HepG2 (cell line): ENCODE measurements around the gene DDN. TPM values are rescaled to one million over a fixed set of nuclear protein-coding genes. Genes with fewer than 3 reads are reported as not detected.

Source experiments
- ATAC-seq: fragments of 200-7000 bp; cut with Tn5 transposase; 3 replicates; pipeline ENCODE4 v1.9.1; 2020; ENCODE audit warnings: mild to moderate bottlenecking, moderate library complexity
- BruUV-seq: library from RNA; stranded (reverse); fragments of 400-500 nt; replicated peaks from 2 replicates; lab custom pipeline; 2021; lab: Mats Ljungman, UMichigan
- CTCF ChIA-PET: fragments of 300-600 bp; formaldehyde crosslinking; extraction: SDS; loops from one replicate; lab custom pipeline; 2021; ENCODE audit warnings: low total read pairs, inconsistent platforms, low intra/inter-chr PET ratio; lab: Yijun Ruan, JAX
- POLR2A ChIA-PET: fragments of 350-600 bp; sonication (Branson Sonifier 250); formaldehyde crosslinking; loops from one replicate; lab custom pipeline; 2020; ENCODE audit warnings: antibody characterized with exemption, inconsistent platforms; lab: Yijun Ruan, JAX
- DNase-seq: peaks from one replicate; pipeline ENCODE4 v3.0.0-alpha.2; 2015; ENCODE audit warnings: low spot score
- FAIRE-seq: peaks from 3 replicates; lab custom pipeline; 2011; peaks lifted over from hg19 to GRCh38; lab: Jason Lieb, UNC
- H2AFZ ChIP-seq: one replicate; pipeline ENCODE4 v1.6.1; 2011; ENCODE audit warnings: low read length, inconsistent platforms
- H3K27ac ChIP-seq: fragments of 300-600 bp; 3 replicates; pipeline ENCODE4 v1.8.0; 2011; ENCODE audit warnings: mixed run types, mild to moderate bottlenecking, mixed read lengths, low read length, inconsistent platforms; ENCODE audit not compliant: insufficient read depth; ENCODE audit errors: extremely low read length
- H3K27me3 ChIP-seq, 2 experiments: fragments of 200-600 bp in 1 of 2; 2 replicates in 1 of 2; 3 replicates in 1 of 2; pipeline versions ENCODE4 v1.6.0 to v1.8.0; 2011; ENCODE audit warnings: low read length in 2 of 2, mild to moderate bottlenecking in 2 of 2, moderate library complexity in 2 of 2, inconsistent platforms in 1 of 2; ENCODE audit not compliant: insufficient read depth in 2 of 2, control insufficient read depth in 1 of 2
- H3K36me3 ChIP-seq, 2 experiments: fragments of 200-600 bp in 1 of 2; replicated peaks in 1 of 2; 2 replicates in 1 of 2; 3 replicates in 1 of 2; pipeline versions ENCODE4 v1.5.1 to v1.8.0; 2011; ENCODE audit warnings: low read length in 2 of 2, inconsistent platforms in 1 of 2; ENCODE audit not compliant: insufficient read depth in 2 of 2, control insufficient read depth in 1 of 2
- H3K4me1 ChIP-seq: 2 replicates; pipeline ENCODE4 v1.5.1; 2012; ENCODE audit warnings: low read length, inconsistent platforms; ENCODE audit not compliant: insufficient read depth
- H3K4me2 ChIP-seq: 2 replicates; pipeline ENCODE4 v1.6.0; 2011; ENCODE audit warnings: low read depth, low read length, inconsistent platforms
- H3K4me3 ChIP-seq, 3 experiments: fragments of 200-600 bp in 1 of 3; sonication (generic), shearing (Covaris generic) in 1 of 3; replicated peaks in 1 of 3; 2 replicates each; pipeline ENCODE4 v1.5.1; 2011 to 2016; ENCODE audit warnings: low read length in 3 of 3, inconsistent platforms in 2 of 3, low read depth in 2 of 3, mild to moderate bottlenecking in 2 of 3, control low read depth in 1 of 3, mixed read lengths in 1 of 3; ENCODE audit not compliant: insufficient read depth in 1 of 3
- H3K79me2 ChIP-seq: one replicate; pipeline ENCODE4 v1.6.1; 2011; ENCODE audit warnings: low read length, inconsistent platforms; ENCODE audit not compliant: insufficient read depth
- H3K9ac ChIP-seq: 2 replicates; pipeline ENCODE4 v1.6.0; 2011; ENCODE audit warnings: mild to moderate bottlenecking, low read depth, low read length, inconsistent platforms; ENCODE audit not compliant: insufficient read depth
- H3K9me3 ChIP-seq: 2 replicates; pipeline ENCODE4 v1.5.1; 2012; ENCODE audit warnings: mild to moderate bottlenecking, low read length
- H4K20me1 ChIP-seq: 2 replicates; pipeline ENCODE4 v1.6.0; 2011; ENCODE audit warnings: inconsistent platforms, mild to moderate bottlenecking, low read length, moderate library complexity; ENCODE audit not compliant: insufficient read depth
- ARID3A ChIP-seq: IDR thresholded peaks from 2 replicates; pipeline ENCODE4 v1.6.1; 2012; ENCODE audit warnings: low read depth, low read length, improper control_type of control experiment
- CEBPG ChIP-seq: IDR thresholded peaks from 2 replicates; pipeline ENCODE4 v1.6.1; 2016
- DNMT3B ChIP-seq: conservative IDR thresholded peaks from 2 replicates; pipeline ENCODE4 v1.6.1; 2016; ENCODE audit warnings: missing biosample characterization, control low read depth
- HOXA5 ChIP-seq: sonication (generic); formaldehyde crosslinking; IDR thresholded peaks from 2 replicates; pipeline ENCODE4 v1.4.0; 2020; ENCODE audit warnings: missing genetic modification reagents
- KDM4B ChIP-seq: sonication (generic); formaldehyde crosslinking; IDR thresholded peaks from 2 replicates; pipeline ENCODE4 v1.4.0; 2020; ENCODE audit warnings: missing genetic modification reagents
- KDM5B ChIP-seq: sonication (generic); formaldehyde crosslinking; IDR thresholded peaks from 2 replicates; pipeline ENCODE4 v1.4.0; 2020; ENCODE audit warnings: missing genetic modification reagents, mild to moderate bottlenecking, borderline replicate concordance
- KLF11 ChIP-seq: IDR thresholded peaks from 2 replicates; pipeline ENCODE4 v1.6.1; 2016; ENCODE audit warnings: missing compliant biosample characterization
- SMAD1 ChIP-seq: sonication (generic); formaldehyde crosslinking; IDR thresholded peaks from 2 replicates; pipeline ENCODE4 v1.4.0; 2020; ENCODE audit warnings: missing genetic modification reagents, low read depth, mild to moderate bottlenecking, borderline replicate concordance
- ZBTB40 ChIP-seq, 2 experiments: fragments of 450-650 bp in 1 of 2; sonication (generic) in 1 of 2; formaldehyde crosslinking in 1 of 2; IDR thresholded peaks; 2 replicates each; pipeline versions ENCODE4 v1.6.1 to v1.8.0; 2016 to 2022; ENCODE audit warnings: antibody characterized with exemption in 1 of 2, mild to moderate bottlenecking in 1 of 2, missing genetic modification reagents in 1 of 2
- ZNF367 ChIP-seq: sonication (generic); formaldehyde crosslinking; IDR thresholded peaks from 2 replicates; pipeline ENCODE4 v1.4.0; 2020; ENCODE audit warnings: missing genetic modification reagents, borderline replicate concordance
- ZNF850 ChIP-seq: sonication (generic); formaldehyde crosslinking; conservative IDR thresholded peaks from 2 replicates; pipeline ENCODE4 v1.9.0; 2021; ENCODE audit warnings: mild to moderate bottlenecking, missing genetic modification reagents
- ZUFSP ChIP-seq: sonication (generic); formaldehyde crosslinking; IDR thresholded peaks from 2 replicates; pipeline ENCODE4 v1.9.0; 2021; ENCODE audit warnings: missing genetic modification reagents, mild to moderate bottlenecking, borderline replicate concordance
- WGBS: methylation state at CpG from one replicate; pipeline ENCODE4 v1.1.6; 2017; ENCODE audit warnings: low lambda C conversion rate; 5-methylcytosine and 5-hydroxymethylcytosine counted together
- in situ Hi-C: cut with HindIII; loops from 2 replicates; pipeline ENCODE4 v1.10.0; 2017; ENCODE audit warnings: low pct_unique_long_range_greater_than_20kb; ENCODE audit not compliant: extremely low pct_ligation_motif_present
- intact Hi-C: fragments of 100-400 bp; cut with micrococcal nuclease; formaldehyde crosslinking; loops from one replicate; pipeline ENCODE4 v1.10.0; 2022; ENCODE audit not compliant: unreplicated experiment
- polyA plus RNA-seq, 8 experiments: library from polyadenylated mRNA; depleted of rRNA in 3 of 8; stranded (reverse) in 7 of 8; unstranded in 1 of 8; fragments of >200 nt; fragmentation: Illumina TruSeq in 4 of 8; extraction: Trizol in 4 of 8; gene quantifications; 2 replicates each; pipeline versions ENCODE4 v1.2.1 to v1.2.3, GENCODE V29; 2011 to 2016; ENCODE audit warnings: low read depth in 4 of 8, missing spikeins in 1 of 8, mixed read lengths in 1 of 8; ENCODE audit not compliant: insufficient read depth in 1 of 8
- total RNA-seq, 5 experiments: library from RNA; depleted of rRNA; stranded (reverse); fragments of >200 nt; fragmentation: Illumina TruSeq; extraction: Trizol; gene quantifications; 2 replicates each; pipeline ENCODE4 v1.2.3, GENCODE V29; 2016; ENCODE audit warnings: low read depth in 1 of 5

The DDN gene
- total and polyA plus RNA-seq, 2 of the 13 experiments (the other 11 are each of a cell fraction or from before 2014, with no cell fraction given) = 0.24 to 0.53 TPM

GRCh38 chr12:48958049-48958388 is 41.2 kb downstream of the DDN start:
- no peak for FAIRE-seq
- CTCF ChIA-PET = no interaction called here
- no peak for TF ChIP-seq ZNF850 (CRISPR knock-in tag)
- TF ChIP-seq ZUFSP (CRISPR knock-in tag) = no peak
- no peak for TF ChIP-seq HOXA5 (CRISPR knock-in tag)
- no peak for TF ChIP-seq ARID3A
- TF ChIP-seq KLF11 (CRISPR knock-in tag) = no peak
- TF ChIP-seq ZNF367 = no peak
- no peak for TF ChIP-seq ZBTB40 (IDR thresholded peaks at IDR 0.05)
- TF ChIP-seq ZBTB40 (CRISPR knock-in tag; IDR thresholded peaks at IDR 0.05) = no peak
- no peak for TF ChIP-seq KDM5B (CRISPR knock-in tag)
- TF ChIP-seq CEBPG (CRISPR knock-in tag) = no peak
- TF ChIP-seq KDM4B = no peak
- TF ChIP-seq DNMT3B (CRISPR knock-in tag) = no peak
- TF ChIP-seq SMAD1 = no peak

More at GRCh38 chr12:48958049-48958388, 41.2 kb downstream of the DDN start:
- Histone ChIP-seq H3K27ac (no peak overlapping the region), H3K4me3 (peak overlapping the region; percentile 85 to 98 (median 96)), H3K36me3 (peaks cover 0 to 8% of the 10 kb centered on the region in 2 experiments; a peak in 2 of 5 replicates), H3K9me3 (no peaks in the 10 kb centered on the region), H3K4me2 (peak overlapping the region; percentile 94), H3K27me3 (0 out of 5 replicates have a peak, but pooled peaks cover 0 to 3% of the 10 kb centered on the region in 2 experiments), H3K79me2 (peaks cover 34% of the 10 kb centered on the region), H3K4me1 (peaks cover 32% of the 10 kb centered on the region), H3K9ac (peak overlapping the region; percentile 39; the same call in 1 of the 2 replicates), H4K20me1 (peaks cover 6% of the 10 kb centered on the region; the same call in 1 of the 2 replicates), H2AFZ (peak overlapping the region; percentile 28)
- in situ Hi-C loops = no loop called here
- WGBS = 6% methylated on average over 3 of the region's 3 CpGs
- DNase-seq = no peak
- intact Hi-C loops = loop anchor here (5.0 kb wide), 1 partner anchor 1974 kb away; no protein-coding TSS in a partner anchor
- POLR2A ChIA-PET = interaction anchor here (0.9 to 1.4 kb wide), 7 partner anchors 11 to 169 kb away, joined by 3 to 7 read pairs (median 6); partner anchors contain the start of genes ADCY6, DDN and RND1
- no peak for ATAC-seq
- BruUV-seq = no TSS peak
